Measurements from ENCODE around the gene KRTDAP.
A peak's percentile ranks its signal among the peaks of the same experiment; 100 is the strongest.

KRTDAP gene

GRCh38 chr19:35512831-35513627 lies 22.8 kb upstream of the KRTDAP start:
- DNase-seq: no peak

GRCh38 chr19:35511337-35511736 lies 21.1 kb upstream of the KRTDAP start:
- no peak for DNase-seq

GRCh38 chr19:35510626-35510964 lies 20.3 kb upstream of the KRTDAP start:
- no peak for DNase-seq

DNA sequence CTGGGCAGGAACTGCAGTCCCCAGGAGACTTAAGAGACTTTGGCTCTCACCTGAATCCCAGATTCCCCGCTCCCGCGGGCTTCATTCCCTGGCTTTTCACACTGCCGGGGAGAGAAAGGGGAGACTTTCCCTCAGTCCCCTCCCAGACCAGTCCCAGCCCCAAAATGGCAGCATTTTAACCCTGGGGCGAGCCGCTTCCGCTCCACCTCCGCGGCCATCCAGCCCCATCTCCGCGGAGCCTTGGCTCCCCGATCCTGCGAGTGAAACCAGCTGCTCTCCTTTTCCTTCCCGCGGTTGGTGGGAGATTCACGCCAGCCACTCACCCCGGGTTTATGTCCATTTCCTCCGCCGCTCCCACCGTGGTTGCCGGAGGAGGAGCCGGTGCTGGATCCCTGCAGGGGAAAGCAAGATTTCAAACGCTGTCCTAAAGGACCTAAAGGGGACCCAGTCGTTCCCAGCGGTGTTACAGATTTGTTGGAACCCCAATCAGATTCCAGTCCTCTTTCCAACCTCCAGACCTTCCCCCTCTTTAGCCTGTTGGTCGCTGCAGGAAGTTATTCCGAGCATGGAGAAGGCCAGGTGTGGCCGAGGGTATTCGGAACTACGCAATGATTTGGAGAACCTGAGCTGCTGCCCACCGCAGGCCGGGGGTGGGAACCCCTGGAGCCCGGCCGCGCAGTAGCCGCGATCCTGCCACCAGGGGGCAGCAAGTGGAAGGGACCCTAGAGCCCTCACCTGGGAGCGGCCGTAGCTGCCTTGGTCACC lies 19.8 kb upstream of the KRTDAP start:
- peak; percentile 76 for DNase-seq

GRCh38 chr19:35509018-35509652 lies 18.9 kb upstream of the KRTDAP start:
- DNase-seq: peak; percentile 26

- no peak for DNase-seq
Measured at GRCh38 chr19:35508129-35508528, 17.9 kb upstream of the KRTDAP start.

DNA sequence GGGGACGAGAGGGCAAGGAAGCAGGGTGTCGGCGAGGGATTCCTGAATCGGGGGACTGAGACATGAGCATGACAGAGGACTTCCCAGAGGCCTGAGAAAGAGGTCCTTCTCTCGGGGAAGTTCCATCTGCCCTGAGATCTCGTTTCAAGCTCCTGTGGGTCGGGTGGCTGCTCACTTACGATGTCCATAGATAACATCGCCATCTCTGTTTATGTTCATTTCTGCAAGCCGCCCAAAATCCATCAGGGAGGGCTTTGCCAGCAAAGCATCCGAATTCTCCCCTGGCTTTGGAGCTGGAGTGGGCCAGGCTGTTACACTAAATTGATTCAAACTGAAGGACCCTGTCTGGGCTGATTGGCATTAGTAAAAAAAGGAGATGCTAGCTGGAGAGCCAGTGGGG lies 17.3 kb upstream of the KRTDAP start:
- DNase-seq: no peak

- DNase-seq: no peak
Measured at GRCh38 chr19:35506011-35506410, 15.7 kb upstream of the KRTDAP start.

- no peak for DNase-seq
Measured at GRCh38 chr19:35502751-35503150, 12.5 kb upstream of the KRTDAP start.

DNA sequence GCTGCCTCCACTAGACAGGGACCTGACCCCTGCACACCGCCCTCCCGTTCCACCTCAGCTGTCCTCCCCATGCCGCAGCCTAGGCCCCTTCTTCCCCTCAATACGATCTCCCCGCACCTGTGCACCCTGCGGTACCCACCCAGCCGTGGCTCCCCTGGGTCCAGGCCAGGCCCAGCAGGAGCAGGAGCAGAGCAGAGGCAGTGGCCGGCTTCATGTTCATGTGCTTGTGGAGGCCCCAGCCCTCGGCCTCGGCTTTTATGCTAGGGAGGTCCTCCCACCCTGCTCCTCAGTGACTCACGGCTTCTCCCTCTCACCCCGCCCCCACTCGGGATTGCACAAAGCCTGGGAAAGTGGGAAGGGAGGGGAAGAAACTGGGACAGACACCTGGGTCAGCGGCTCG lies 11.4 kb upstream of the KRTDAP start:
- no peak for DNase-seq

DNA sequence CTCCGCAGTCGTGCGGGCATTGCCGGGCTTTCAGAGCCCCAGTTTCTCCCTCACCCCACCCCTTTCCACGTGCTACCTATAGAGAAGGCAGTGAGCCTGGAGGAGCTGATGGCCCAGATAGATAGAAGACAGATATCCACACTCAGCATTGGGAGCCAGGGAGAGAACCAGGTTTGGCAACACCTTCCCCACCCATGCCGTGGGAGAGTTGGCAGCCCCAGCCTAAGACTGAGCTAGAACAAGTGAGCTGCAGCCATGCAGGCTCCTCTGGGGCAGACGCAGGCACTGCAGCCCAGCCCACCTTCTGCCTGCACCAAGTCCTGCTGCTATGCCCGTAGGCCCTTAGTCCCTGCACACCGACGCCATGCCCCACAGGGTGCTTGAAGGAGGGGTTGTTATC lies 10.3 kb upstream of the KRTDAP start:
- no peak for DNase-seq

DNA sequence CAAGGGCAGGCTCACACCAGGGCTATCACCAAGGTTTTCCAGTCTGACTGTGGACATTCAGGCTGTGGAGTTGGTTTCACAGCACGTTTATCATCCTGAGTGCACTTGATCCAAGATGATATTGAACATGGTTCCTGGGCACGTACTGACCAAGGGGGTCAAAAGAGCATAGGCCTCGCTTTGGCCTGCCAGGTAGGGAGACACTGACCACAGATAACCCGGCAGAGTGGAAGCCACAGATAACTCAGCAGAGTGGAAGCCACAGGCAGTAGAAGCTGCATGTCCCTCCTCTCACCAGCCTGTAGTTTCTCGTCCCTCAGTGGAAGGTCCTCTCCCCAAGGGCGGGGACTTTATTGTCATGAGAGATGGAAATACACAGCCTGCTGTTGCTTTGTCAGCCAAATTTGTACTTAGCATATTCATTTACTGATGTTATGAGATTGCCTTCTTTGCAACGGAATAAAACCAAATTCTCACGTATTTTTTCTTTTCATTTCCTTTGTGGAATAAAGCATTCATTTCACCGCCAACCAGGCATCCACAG lies 8.8 kb upstream of the KRTDAP start:
- no peak for DNase-seq

DNA sequence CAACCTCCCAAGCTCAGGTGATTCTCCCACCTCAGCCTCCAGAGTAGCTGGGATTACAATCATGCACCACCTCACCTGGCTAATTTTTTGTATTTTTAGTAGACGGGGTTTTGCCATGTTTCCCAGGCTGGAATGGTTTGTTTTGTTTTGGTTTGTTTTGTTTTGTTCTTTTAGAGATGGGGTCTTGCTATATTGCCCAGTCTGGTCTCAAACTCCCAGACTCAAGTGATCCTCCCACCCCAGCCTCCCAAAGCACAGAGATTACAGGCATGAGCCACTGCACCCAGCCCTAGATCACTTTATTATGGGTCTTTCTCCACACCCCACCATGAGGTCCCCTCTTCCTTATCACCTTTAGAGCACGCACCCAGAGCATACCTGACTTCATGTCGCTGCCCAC lies 8.0 kb upstream of the KRTDAP start:
- no peak for DNase-seq

- no peak for DNase-seq
Measured at GRCh38 chr19:35497406-35497805, 7.1 kb upstream of the KRTDAP start.

GRCh38 chr19:35495107-35496064 lies 5.1 kb upstream of the KRTDAP start:
- DNase-seq: peak; percentile 46

- no peak for DNase-seq
Measured at GRCh38 chr19:35493971-35494370, 3.7 kb upstream of the KRTDAP start.

DNA sequence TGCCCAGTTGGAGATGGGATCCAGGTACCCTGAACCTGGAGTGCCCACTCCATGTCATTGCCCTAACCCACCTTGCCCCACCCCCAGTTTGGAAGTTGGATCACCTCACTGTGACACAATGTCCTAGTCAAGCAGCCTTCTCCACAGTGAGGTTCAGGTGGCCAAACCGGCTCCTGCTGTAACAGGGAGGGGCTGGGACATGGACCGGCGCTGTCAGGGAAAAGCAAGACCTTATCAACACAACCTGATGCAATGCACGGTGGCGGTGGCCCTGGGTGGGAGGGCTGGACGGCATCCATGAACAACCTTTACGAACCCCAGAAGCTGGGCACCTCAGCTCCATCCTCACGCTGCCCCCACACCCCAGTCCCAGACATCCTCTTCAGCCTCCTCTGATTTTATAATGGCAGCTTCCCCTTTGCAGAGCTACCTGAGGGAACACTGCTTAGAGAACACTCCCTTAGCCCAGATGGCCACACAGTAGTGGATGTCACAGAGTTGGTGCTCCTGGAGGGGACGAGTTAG lies 1.6 kb upstream of the KRTDAP start:
- DNase-seq: no peak

- no peak for DNase-seq
Measured at GRCh38 chr19:35488677-35489076, 1.6 kb downstream of the KRTDAP start.

GRCh38 chr19:35487656-35488182 lies 2.5 kb downstream of the KRTDAP start:
- DNase-seq: no peak

GRCh38 chr19:35486268-35486708 lies 4.0 kb downstream of the KRTDAP start:
- DNase-seq: no peak

DNA sequence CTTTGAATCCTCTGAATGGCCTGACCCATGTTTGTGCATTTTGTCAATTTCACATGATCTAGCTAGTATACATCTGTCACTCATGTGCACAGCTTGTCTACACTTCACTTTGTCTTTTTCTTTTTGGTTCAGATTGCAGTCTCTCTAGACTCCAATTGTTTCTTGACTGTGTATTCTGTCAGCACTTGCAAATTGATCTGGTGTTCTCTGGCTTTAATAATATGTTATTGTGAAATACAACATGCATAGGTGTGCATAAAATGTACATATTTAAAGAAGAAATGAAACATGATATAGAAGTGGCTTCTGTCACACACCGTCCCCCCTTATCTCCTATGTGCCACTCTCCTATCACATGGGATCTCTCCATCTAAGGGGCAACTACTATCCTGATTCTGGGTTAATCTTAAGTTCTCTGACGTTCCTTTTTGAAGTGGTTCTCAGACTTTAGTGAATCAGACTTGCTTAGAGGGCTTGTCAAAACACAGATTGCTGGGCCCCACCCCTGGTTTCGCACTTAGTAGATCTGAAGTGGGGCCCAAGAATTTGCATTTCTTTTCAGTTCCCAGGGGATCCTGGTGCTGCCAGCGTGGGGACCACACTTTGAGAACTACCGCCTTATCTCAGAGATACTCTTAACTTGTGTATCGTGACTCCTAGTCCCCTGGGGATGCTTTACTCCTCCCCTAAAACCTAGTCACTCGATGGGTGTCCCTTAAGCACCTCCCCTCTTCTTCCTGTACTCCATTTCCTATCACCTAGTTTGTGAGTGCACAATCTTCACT lies 5.8 kb downstream of the KRTDAP start:
- DNase-seq: no peak
